HG03457 (cell line): ENCODE data around the gene NEU1.
"Not testable (repeated sequence)": the region's sequence is repeated elsewhere in the genome, so short reads cannot be mapped to it uniquely, and the experiment has no call there.

ENCODE experiments used
- ATAC-seq: cut with Tn5 transposase; IDR thresholded peaks from one replicate; pipeline ENCODE4 v1.9.1; 2021; ENCODE audit warnings: moderate number of reproducible peaks; ENCODE audit not compliant: unreplicated experiment

NEU1 gene

DNA sequence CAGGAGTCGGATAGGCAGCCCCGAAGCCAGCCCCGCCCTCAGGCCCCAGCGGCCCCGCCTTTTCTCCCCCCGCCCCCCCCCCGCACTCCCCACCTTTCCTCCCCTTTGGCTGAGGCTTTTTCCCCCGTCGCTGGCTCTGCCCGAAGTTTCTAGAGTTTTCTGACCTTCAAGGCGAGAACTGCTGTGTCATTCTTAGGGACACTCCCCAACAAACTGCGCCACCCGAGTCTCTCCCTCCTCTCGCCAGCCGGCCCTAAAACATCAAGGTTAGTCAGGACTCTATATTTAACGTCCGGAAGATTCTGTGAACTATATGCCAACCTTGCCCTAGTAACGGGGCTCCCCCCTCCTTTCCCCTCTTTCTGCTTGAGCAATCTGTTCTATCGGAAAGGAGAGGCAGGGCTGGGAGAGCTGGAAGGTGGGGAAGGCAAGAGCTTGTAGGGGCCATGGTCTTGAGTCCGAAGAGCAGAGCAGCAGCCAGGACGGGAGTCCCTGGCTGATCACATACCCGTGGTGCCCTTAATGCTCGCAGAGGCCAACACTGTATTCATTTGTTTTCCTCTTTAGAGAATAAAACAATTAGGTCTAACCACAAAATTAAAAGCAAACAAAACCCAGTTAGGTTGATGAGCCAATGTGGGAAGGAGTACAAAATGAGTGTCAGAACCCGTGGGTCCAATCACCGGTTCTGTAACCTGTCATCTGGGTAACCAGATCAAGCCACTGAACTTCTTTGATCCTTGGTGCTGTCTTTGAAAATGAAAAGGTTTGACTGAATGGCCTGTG is 40.4 kb downstream of the NEU1 start:
- no peak for ATAC-seq

DNA sequence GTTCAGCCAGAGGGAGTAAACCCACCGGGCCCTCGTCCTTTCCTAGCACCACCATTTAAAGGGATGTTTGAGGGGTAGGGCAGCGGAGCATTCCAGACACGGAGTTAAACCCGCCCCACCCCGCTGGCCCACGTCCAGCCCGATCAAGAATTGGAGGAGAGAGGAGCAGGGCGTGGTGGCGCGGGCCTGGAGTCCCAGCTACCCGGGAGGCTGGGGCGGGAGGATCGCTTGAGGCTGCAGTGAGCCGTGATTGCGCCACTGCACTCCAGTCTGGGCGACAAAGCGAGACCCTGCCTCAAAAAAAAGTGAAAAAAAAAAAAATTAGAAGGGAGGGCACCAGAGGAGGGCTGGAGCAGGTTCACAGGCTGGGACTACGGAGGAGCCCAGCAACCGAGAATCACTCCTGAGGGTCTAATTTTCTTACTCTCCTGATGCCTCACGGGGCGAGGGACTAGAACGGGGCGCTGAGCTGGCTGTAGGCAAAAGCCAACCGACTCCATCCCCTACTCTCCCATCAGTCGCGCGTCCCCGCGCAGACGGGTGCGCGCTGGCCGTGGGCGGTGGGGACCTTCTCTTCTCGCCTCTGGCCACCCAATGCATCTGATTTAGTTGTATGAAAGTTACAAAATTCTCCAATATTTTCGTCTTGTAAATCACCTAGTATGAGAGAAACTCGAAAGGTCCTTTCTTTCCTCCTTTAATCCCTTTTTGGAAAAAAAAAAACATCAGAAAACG is 41.2 kb downstream of the NEU1 start:
- no peak for ATAC-seq

DNA sequence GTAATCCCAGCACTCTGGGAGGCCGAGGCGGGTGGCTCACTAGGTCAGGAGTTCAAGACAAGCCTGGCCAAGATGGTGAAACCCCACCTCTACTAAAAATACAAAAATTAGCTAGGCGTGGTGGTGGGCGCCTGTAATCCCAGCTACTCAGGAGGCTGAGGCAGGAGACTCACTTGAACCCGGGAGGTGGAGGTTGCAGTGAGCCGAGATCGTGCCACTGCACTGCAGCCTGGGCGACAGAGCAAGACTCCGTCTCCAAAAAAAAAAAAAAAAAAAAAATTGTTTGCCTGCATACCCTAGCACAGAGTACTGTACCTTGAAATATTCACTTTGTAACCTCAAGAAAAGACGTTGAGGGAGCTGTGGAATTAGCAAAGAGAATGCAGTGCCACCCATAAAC is 42.2 kb downstream of the NEU1 start:
- ATAC-seq = not testable (repeated sequence)

DNA sequence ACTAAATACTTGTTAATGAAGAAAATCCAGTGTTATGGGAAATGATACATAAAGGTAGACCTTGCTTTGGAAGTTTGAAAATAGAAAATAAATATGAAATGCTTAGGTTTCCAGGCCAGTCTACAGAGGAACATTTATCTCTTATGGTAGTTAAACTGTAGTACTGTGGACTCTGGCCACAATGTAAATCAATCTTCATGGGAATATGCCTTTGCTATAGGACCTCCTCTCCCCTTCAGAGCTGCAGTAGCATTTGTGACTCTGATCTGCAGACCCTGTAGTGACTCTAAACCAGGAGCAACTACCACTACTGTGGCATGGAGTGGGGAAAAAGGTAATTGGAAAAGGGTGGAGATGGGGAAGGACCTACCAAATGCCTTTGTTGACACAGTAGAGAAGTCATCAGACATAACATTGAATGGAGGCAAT is 42.7 kb downstream of the NEU1 start:
- ATAC-seq = no peak

DNA sequence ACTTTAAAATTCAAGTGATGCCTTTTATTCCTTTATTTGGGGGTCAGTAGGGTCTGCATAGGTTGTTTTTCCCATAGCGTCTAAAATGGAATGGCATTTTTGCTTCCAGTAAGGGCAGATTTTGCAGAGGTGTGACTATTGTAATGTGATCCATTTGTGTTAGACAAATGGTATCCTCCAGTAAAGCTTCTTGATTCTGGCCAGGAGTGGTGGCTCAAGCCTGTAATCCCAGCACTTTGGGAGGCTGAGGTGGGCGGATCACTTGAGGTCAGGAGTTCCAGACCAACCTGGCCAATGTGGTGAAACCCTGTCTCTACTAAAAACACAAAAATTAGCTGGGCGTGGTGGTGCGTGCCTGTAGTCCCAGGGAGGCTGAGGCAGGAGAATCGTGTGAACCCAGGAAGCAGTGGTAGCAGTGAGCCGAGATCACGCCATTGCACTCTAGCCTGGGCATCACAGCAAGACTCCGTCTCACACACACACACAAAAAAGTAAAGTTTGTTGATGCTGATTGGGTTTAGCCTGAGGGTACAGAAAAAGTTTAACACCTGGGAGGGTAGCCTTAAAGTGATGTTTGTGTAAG is 44.6 kb downstream of the NEU1 start:
- ATAC-seq = not testable (repeated sequence)

DNA sequence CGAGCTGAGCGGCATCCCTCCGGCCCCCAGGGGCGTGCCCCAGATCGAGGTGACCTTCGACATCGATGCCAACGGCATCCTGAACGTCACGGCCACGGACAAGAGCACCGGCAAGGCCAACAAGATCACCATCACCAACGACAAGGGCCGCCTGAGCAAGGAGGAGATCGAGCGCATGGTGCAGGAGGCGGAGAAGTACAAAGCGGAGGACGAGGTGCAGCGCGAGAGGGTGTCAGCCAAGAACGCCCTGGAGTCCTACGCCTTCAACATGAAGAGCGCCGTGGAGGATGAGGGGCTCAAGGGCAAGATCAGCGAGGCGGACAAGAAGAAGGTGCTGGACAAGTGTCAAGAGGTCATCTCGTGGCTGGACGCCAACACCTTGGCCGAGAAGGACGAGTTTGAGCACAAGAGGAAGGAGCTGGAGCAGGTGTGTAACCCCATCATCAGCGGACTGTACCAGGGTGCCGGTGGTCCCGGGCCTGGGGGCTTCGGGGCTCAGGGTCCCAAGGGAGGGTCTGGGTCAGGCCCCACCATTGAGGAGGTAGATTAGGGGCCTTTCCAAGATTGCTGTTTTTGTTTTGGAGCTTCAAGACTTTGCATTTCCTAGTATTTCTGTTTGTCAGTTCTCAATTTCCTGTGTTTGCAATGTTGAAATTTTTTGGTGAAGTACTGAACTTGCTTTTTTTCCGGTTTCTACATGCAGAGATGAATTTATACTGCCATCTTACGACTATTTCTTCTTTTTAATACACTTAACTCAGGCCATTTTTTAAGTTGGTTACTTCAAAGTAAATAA is 45.3 kb downstream of the NEU1 start:
- ATAC-seq = not testable (repeated sequence)

DNA sequence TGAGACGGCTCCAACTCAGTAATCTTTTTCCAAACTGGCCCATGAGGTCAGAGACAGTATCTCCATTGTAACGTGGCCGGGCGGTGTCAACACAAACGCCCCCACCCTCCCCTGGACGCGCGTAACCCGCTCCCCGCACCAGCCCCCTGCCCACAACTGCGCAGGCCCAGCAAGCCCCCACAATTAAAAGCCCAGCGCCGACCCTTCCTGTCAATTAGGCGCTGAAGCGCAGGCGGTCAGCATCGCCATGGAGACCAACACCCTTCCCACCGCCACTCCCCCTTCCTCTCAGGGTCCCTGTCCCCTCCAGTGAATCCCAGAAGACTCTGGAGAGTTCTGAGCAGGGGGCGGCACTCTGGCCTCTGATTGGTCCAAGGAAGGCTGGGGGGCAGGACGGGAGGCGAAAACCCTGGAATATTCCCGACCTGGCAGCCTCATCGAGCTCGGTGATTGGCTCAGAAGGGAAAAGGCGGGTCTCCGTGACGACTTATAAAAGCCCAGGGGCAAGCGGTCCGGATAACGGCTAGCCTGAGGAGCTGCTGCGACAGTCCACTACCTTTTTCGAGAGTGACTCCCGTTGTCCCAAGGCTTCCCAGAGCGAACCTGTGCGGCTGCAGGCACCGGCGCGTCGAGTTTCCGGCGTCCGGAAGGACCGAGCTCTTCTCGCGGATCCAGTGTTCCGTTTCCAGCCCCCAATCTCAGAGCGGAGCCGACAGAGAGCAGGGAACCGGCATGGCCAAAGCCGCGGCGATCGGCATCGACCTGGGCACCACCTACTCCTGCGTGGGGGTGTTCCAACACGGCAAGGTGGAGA is 47.4 kb downstream of the NEU1 start, which contains the start of the genes HSPA1A and HSPA1L:
Gene HSPA1A (plus strand): TSS at position 519 of the 814 bp plus-strand sequence. CDS start 214 bp downstream, at position 733.
Gene HSPA1L (minus strand): TSS at position 259 of the 814 bp plus-strand sequence. CDS start 3,311 bp downstream, outside the sequence.
- no peak for ATAC-seq

DNA sequence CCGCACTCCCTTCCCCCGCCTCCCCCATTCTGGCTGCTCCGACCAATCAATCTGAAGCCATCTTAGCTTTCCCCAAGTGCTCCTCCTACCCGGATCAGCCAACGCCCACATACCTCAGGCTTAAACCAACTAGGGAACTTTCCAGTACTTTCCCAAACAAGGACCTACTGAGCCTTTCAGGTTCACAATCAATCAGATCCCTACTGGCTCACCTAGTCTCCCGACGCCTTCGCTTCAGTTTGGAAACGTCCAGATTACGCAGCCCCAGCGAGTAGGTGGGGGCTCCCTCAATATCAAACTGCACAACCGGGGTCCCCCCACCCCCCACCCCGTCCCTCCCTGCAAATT is 48.0 kb downstream of the NEU1 start:
- ATAC-seq = no peak

DNA sequence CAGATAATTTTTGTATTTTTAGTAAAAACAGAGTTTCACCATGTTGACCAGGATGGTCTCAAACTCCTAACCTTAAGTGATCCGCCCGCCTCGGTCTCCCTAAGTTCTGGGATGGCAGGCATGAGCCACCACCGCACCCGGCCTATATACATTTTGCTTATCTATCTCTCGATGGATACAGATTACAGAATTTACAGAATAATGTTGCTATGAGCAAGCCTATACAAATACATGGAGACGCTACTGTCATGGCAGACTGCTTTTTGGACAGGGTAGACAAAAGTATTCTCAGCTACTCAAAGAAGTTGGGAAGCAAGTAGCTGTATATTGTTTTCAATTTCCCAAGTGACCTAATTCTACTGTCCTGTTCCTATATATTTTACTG is 49.2 kb downstream of the NEU1 start:
- no peak for ATAC-seq

DNA sequence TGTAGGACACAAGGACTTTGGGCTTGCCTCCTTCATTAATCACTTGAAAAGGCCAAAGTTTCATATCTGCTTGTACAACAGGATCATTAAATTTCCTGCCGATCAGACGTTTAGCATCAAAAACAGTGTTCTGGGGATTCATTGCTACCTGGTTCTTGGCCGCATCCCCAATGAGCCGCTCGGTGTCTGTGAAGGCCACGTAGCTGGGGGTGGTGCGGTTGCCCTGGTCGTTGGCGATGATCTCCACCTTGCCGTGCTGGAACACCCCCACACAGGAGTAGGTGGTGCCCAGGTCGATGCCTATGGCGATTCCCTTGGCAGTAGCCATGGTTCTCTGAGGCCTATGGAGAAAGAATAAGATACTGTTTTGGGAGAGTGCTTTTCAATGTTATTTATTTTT is 51.0 kb downstream of the NEU1 start:
- no peak for ATAC-seq

DNA sequence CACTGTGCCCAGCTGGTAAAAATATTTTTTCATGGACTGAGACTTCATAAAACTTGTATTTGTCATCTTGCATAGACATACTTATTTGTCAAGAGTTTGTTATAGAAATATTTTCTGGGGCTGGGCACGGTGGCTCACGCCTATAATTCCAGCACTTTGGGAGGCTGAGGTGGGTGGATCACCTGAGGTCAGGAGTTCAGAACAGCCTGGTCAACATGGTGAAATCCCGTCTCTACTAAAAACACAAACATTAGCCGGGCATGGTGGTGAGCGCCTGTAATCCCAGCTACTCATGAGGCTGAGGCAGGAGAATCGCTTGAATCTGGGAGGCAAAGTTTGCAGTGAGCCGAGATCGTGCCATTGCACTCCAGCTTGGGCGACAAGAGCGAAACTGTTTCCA is 54.0 kb downstream of the NEU1 start:
- ATAC-seq = not testable (repeated sequence)
